ENCODE measurements around the gene PAM16.

GRCh38 chr16:4380119-4381063, 29.3 kb upstream of the PAM16 start:
- TF ChIP-seq EZH2 (IDR thresholded peaks at IDR 0.05; ENCODE audit: insufficient read depth, poor library complexity, severe bottlenecking) (no peak), EZH2phosphoT487 (IDR thresholded peaks at IDR 0.05; ENCODE audit: insufficient read depth, low read depth) (no peak)

All from GM23248 (cell line).